ENCODE results near the gene WAPL. TPM values are rescaled to one million over a fixed set of nuclear protein-coding genes. Genes with fewer than 3 reads are reported as not detected.

Gene WAPL
- total RNA-seq, 1 experiment from 2014 or later: 49.4 TPM

DNA sequence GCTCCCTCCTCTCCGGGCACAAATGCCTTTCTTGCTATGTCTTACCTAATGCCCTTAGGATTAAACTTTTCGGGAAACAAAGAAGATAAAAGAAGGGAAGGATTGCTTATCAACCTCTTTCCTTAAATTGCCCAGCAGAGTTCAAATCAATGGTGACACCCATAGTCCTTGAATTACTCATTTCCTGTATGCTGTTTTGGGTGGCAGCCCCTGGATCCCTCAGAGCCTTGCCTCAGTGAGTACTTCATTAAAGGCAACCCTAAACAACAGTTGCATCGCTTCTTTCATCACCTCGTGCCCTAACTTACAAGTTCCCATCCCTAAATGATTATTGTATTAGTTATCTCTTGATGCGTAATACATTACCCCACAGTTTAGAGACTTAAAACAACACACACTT is 31.6 kb upstream of the WAPL start:
- Histone ChIP-seq H3K4me3 (ENCODE audit: low read depth, low read length, poor library complexity, severe bottlenecking) (no peak overlapping the region), H3K27me3 (replicated peaks; ENCODE audit: insufficient read depth, low read depth, low read length, poor library complexity) (no peaks in the 10 kb centered on the region), H3K36me3 (ENCODE audit: insufficient read depth, low read length, poor library complexity, severe bottlenecking) (no peaks in the 10 kb centered on the region), H3K9me3 (ENCODE audit: low read depth, low read length, poor library complexity, severe bottlenecking) (no peaks in the 10 kb centered on the region), H3K27ac (ENCODE audit: low read depth, low read length, poor library complexity, severe bottlenecking) (no peak overlapping the region), H3K4me1 (ENCODE audit: insufficient read depth, low read length, poor library complexity, severe bottlenecking) (no peaks in the 10 kb centered on the region)
- ChIA-PET POLR2A (ENCODE audit: low non-redundant PET) (no interaction called here), CTCF (no interaction called here)
- no peak for TF ChIP-seq EZH2 (IDR thresholded peaks at IDR 0.05; ENCODE audit: borderline replicate concordance, low read depth, low read length, poor library complexity, severe bottlenecking)
- TF ChIP-seq, protein P1, sequence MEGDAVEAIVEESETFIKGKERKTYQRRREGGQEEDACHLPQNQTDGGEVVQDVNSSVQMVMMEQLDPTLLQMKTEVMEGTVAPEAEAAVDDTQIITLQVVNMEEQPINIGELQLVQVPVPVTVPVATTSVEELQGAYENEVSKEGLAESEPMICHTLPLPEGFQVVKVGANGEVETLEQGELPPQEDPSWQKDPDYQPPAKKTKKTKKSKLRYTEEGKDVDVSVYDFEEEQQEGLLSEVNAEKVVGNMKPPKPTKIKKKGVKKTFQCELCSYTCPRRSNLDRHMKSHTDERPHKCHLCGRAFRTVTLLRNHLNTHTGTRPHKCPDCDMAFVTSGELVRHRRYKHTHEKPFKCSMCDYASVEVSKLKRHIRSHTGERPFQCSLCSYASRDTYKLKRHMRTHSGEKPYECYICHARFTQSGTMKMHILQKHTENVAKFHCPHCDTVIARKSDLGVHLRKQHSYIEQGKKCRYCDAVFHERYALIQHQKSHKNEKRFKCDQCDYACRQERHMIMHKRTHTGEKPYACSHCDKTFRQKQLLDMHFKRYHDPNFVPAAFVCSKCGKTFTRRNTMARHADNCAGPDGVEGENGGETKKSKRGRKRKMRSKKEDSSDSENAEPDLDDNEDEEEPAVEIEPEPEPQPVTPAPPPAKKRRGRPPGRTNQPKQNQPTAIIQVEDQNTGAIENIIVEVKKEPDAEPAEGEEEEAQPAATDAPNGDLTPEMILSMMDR (conservative IDR thresholded peaks at IDR 0.05; ENCODE audit: low read depth, low read length): no peak
- DNase-seq (ENCODE audit: low spot score): no peak
- no TSS peak for BruUV-seq (replicated peaks)
- intact Hi-C loops (cut with micrococcal nuclease; ENCODE audit: unreplicated experiment): no loop called here

DNA sequence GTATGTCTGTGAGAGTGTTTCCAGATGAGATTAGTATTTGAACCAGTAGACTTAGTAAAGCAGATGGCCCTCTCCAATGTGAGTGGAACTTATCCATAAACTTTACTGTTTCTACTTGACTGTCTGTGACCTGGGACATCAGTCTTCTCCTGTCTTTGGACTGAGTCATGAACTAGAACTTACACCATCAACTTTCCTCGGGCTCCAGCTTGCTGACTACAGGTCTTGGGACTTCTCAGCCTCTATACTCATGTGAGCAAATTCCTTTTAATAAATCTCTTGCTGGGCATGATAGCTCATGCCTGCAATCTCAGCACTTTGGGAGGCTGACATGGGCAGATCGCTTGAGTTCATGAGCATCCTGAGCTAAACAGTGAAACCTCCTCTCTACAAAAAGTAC is 25.7 kb upstream of the WAPL start:
- no peaks in the 10 kb centered on the region for H3K27me3 ChIP-seq (replicated peaks; ENCODE audit: insufficient read depth, low read depth, low read length, poor library complexity)
- TF ChIP-seq, protein P1 (conservative IDR thresholded peaks at IDR 0.05; ENCODE audit: low read depth, low read length): no peak
- TF ChIP-seq EZH2 (IDR thresholded peaks at IDR 0.05; ENCODE audit: borderline replicate concordance, low read depth, low read length, poor library complexity, severe bottlenecking): no peak
- no TSS peak for BruUV-seq (replicated peaks)
- CTCF ChIA-PET: no interaction called here
- H3K4me1 ChIP-seq (ENCODE audit: insufficient read depth, low read length, poor library complexity, severe bottlenecking): no peaks in the 10 kb centered on the region
- no peak overlapping the region for H3K4me3 ChIP-seq (ENCODE audit: low read depth, low read length, poor library complexity, severe bottlenecking)
- H3K9me3 ChIP-seq (ENCODE audit: low read depth, low read length, poor library complexity, severe bottlenecking): no peaks in the 10 kb centered on the region
- no peak overlapping the region for H3K27ac ChIP-seq (ENCODE audit: low read depth, low read length, poor library complexity, severe bottlenecking)
- DNase-seq (ENCODE audit: low spot score): no peak
- H3K36me3 ChIP-seq (ENCODE audit: insufficient read depth, low read length, poor library complexity, severe bottlenecking): no peaks in the 10 kb centered on the region
- intact Hi-C loops (cut with micrococcal nuclease; ENCODE audit: unreplicated experiment): no loop called here
- POLR2A ChIA-PET (ENCODE audit: low non-redundant PET): no interaction called here

DNA sequence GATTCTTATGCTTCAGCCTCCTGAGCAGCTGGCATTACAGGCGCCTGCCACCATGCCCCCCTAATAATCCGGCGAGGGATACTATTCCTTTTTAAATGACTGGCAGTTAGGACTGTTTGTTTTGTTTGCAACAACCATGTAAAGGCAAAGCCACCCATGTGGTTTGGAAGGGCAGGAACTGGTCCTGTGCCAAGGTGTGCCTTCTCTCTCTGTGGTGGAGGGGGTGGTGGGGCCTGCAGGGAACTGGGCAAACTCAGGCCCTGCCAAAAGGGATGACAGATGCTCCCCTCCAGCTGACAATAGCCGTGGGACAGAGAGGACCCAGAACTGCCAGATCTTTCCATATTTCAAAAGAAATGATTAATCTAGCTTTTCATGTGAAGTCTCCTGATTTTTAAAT is 23.5 kb upstream of the WAPL start:
- CTCF ChIA-PET: no interaction called here

More for the DNA sequence above, 23.5 kb upstream of the WAPL start:
- POLR2A ChIA-PET (ENCODE audit: low non-redundant PET): no interaction called here
- TF ChIP-seq, protein P1 (conservative IDR thresholded peaks at IDR 0.05; ENCODE audit: low read depth, low read length): no peak
- TF ChIP-seq EZH2 (IDR thresholded peaks at IDR 0.05; ENCODE audit: borderline replicate concordance, low read depth, low read length, poor library complexity, severe bottlenecking): no peak
- no peak overlapping the region for H3K4me3 ChIP-seq (ENCODE audit: low read depth, low read length, poor library complexity, severe bottlenecking)
- no peaks in the 10 kb centered on the region for H3K4me1 ChIP-seq (ENCODE audit: insufficient read depth, low read length, poor library complexity, severe bottlenecking)
- H3K27me3 ChIP-seq (replicated peaks; ENCODE audit: insufficient read depth, low read depth, low read length, poor library complexity): no peaks in the 10 kb centered on the region
- intact Hi-C loops (cut with micrococcal nuclease; ENCODE audit: unreplicated experiment): no loop called here
- no peak for DNase-seq (ENCODE audit: low spot score)
- no peaks in the 10 kb centered on the region for H3K36me3 ChIP-seq (ENCODE audit: insufficient read depth, low read length, poor library complexity, severe bottlenecking)
- H3K9me3 ChIP-seq (ENCODE audit: low read depth, low read length, poor library complexity, severe bottlenecking): no peaks in the 10 kb centered on the region
- no TSS peak for BruUV-seq (replicated peaks)
- no peak overlapping the region for H3K27ac ChIP-seq (ENCODE audit: low read depth, low read length, poor library complexity, severe bottlenecking)
